Hepatocyte (in vitro differentiated cells): ENCODE data around the gene PITX3.

ENCODE experiments used
- CTCF ChIP-seq: fragments of 200-600 bp; sonication (generic); IDR thresholded peaks from 2 replicates; pipeline ENCODE4 v1.5.1; 2016; ENCODE audit warnings: antibody characterized with exemption, mild to moderate bottlenecking; ENCODE audit not compliant: poor library complexity
- EZH2 ChIP-seq: fragments of 200-600 bp; sonication (generic); IDR thresholded peaks from 2 replicates; pipeline ENCODE4 v1.6.1; 2016; ENCODE audit warnings: antibody characterized with exemption, mild to moderate bottlenecking, borderline replicate concordance
- EZH2phosphoT487 ChIP-seq: fragments of 200-600 bp; sonication (generic); IDR thresholded peaks from one replicate; pipeline ENCODE4 v1.6.1; 2018; ENCODE audit warnings: antibody characterized with exemption, mild to moderate bottlenecking, low read depth, moderate library complexity; ENCODE audit not compliant: unreplicated experiment, severe bottlenecking

GRCh38 chr10:102235598-102235920, 5.8 kb downstream of the PITX3 start:
- TF ChIP-seq CTCF (no peak), EZH2 (no peak), EZH2phosphoT487 (no peak)
